ENCODE results near the gene SETD1B. TPM values are rescaled to one million over a fixed set of nuclear protein-coding genes. Genes with fewer than 3 reads are reported as not detected.
"Not testable (repeated sequence)": the region's sequence is repeated elsewhere in the genome, so short reads cannot be mapped to it uniquely, and the experiment has no call there.

Gene SETD1B
- polyA plus RNA-seq, 3 donors: 5.7 to 11.1 (median 10.6) TPM

DNA sequence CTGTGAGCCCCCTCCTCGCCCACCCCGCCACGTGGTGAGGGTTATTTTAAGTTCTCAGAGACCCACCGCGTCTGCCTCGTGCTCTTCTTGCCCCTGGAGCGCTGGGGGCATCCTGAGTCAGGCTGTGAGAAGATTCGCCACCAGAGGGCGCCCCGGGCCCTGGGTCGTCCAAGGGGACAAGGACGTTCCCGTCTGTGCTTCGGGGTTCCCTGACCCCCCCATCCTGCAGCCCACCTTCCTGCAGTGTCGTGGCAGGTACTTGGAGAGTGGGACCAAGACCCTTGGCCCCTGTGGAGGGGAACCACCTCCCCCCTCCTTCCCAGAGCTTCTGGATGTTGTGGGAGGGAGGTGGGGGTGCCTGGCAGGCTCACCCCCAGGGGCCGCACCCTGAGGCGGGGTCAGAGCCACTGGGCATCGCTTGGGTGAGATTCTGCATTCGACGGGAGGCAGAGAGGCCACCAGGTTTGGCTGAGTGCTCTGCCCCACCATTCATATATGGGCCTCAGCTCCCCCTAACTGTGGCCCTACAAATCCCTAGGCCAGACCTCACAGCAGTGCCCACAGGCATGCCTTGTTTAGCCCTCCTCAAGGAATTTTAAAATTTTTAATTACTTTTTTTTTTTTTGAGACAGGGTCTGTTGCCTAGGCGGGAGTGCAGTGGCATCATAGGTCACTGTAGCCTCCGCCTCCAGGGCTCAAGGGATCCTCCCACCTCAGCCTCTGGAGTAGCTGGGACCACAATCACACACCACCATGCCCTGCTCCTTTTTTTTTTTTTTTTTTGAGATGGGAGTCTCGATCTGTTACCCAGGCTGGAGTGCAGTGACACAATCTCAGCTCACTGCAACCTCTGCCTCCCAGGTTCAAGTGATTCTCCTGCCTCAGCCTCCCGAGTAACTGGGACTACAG is 27.4 kb upstream of the SETD1B start:
- H3K27ac ChIP-seq (ENCODE audit: low read depth, low read length): no peak overlapping the region
- 26 to 30% (median 27%) methylated on average over 22 to 24 of the region's 24 CpGs for WGBS, 3 donors

DNA sequence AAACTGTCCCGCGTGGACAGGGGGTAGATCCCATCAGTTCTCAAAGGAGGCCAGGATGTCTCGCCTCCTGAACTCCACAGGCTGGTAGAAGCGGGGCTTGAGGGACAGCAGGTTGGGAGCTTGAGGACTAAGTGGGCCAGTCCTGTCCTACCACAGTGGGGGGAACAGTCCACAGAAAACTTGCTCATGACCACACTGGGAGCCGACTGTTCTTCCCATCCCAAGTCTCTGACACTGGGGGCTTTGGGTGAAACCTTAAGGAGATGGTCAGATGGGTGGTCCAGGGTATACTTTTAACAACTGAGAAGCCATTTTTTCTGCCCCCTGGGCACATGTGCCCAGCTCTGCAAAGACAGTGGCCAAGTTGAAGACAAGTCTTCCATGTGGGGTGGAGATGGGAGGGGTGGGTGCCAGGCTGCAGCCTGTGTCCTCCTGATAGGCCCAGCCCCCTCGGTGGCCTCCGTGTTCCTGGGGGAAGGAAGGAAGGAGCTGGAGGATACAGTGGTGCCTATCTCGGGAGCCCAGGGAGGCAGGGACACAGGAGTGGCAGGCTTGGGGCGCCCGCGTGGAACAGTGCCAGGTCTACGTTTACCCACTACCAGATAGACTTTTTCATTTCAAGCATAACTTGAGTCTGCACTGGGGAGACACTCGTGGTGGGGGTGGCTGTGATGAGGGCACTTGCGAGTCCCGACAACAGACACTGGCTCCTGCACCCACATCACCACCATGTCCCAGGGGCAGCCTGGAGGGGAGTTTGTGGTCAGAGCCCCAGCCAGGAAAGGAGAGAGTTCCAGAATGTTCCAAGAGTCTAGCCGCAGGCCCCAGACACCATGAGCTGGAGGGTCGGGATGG is 25.0 kb upstream of the SETD1B start:
- 75 to 81% (median 77%) methylated on average over 17 of the region's 17 CpGs for WGBS, 3 donors
- no peak overlapping the region for H3K27ac ChIP-seq (ENCODE audit: low read depth, low read length)

DNA sequence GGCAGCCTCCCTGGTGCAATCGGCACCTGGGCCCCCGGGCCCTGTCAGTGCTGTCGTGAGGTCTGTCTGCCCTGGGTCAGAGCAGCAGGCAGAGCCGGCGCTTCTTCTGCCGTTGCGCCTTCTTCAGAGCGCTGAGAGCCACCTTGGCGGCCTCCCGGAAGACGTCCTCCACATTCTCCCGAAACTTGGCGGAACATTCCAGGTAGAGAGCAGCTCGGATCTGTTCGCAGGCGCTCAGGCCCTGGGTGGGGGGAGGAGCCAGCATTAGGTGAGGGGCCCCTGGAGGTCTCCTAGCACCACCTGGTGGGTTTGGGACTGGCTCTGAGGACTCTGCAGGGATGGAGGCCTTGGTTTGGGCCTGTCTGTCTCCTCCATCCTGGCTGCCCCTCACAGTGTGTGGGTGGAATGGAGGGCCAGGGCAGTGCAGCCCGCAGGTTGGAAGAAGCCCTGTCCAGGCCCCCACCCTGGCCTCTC is 24.4 kb upstream of the SETD1B start:
- WGBS, 3 donors: 90 to 94% (median 93%) methylated on average over 17 of the region's 17 CpGs
- no peak overlapping the region for H3K27ac ChIP-seq (ENCODE audit: low read depth, low read length)

DNA sequence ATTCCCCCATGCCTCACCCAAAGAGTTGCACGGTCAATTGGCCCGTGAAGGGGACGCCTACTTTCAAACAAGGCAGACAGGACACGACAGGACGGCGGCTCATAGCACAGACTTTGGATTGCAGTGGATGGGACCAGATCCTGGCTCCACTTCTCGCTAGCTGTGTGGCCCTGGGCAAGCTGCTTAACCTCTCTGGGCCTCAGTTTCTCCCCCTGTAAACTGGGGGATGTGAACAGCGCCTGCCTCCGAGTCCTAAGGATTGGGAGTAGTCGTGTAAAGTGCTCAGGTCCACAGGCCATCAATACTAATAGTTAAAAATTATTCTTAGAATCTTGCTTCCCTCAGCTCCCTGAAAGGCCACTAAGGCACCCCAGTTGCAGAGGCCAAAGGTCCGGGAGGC is 23.4 kb upstream of the SETD1B start:
- H3K27ac ChIP-seq (ENCODE audit: low read depth, low read length): no peak overlapping the region
- WGBS, 3 donors: 87 to 98% (median 96%) methylated on average over 11 of the region's 11 CpGs

DNA sequence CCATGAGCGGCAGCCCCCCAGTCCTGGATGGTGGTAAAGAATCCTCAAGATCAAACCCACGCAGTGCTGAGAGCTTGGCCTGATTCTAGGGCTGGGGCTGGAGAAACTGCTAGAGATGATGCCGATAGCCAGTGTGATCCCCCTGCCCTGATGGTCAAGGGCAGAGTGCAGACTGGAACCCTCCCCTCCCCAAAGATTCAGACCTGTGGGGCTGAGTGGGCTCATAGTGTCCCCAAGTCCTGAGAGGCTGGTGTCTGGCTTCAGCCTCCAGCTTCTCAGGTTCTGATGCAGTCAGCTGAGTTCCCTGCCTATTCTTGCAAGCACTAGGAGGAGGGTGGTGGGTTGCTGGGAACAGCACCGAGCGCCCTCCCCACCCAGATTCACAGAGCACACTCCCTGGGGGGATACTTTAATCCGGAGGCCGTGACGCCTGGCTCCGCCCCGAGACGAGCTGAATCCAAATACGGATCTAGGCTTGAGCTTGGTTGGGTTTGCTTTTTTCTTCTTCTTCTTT is 22.3 kb upstream of the SETD1B start:
- 38 to 70% (median 46%) methylated on average over 12 of the region's 12 CpGs for WGBS, 3 donors
- H3K27ac ChIP-seq (ENCODE audit: low read depth, low read length): no peak overlapping the region

DNA sequence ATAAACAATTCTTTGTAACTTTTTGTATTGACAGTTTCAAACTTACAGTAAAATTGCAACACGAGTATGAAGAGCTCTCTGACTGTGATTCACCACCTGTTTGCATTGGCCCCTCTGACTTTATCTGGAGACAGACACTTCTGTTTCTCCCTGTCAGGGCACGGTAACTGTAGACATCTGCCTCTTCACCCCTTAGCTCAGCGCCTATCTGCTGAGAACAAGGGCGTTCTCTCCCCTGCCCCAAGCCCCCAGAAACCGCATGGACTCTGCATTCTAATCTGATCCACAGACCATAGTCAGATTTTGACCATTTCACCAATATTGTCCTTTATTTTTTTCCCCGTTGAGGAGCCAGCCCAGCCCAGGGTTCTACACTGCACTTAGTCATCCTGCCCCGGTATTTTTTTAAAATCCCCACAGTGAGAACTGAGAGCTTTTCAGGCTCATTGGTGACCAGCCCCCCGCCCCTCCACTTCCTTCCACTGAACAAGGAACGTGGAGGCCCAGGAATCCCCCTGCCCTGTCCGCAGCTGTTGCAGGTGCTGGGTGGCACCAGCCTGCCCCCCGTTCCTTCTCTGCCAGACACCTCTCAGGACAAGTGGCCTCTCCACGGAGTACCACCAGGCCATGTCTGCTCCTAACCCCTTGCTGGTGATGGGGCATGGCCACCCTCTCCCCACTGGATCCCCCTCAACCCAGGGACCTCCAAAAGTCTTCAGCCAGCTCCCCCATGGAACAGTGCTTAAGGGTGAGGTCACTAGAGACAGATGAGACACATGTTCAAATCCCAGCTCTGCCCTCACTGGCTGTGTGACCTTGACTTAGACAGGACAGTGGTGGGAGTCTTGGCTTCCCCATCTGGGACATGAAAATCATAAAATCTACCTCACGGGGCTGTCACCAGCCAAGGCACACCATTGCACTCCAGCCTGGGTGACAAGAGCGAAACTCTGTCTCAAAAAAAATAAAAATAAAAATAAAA is 21.5 kb upstream of the SETD1B start:
- no peak overlapping the region for H3K27ac ChIP-seq (ENCODE audit: low read depth, low read length)
- WGBS, 3 donors: 37 to 59% (median 37%) methylated on average over 14 of the region's 14 CpGs

DNA sequence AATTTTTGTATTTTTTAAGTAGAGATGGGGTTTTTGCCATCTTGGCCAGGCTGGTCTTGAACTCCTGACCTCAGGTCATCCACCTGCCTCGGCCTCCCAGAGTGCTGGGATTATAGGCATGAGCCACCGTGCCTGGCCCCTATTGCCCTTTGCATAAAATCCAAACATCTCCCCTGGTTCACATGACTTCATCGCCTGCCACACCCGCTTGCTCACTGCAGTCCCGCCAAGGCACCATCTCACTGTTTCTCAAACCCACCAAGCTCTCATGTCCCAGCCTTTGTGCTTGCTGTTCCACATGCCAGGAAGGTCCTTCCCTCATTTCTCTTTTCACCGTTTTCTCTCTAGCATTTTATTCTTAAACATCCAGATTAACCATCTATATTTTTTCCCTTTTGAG is 20.0 kb upstream of the SETD1B start:
- WGBS, 3 donors: 59 to 80% (median 69%) methylated on average over 6 of the region's 6 CpGs
- no peak overlapping the region for H3K27ac ChIP-seq (ENCODE audit: low read depth, low read length)

DNA sequence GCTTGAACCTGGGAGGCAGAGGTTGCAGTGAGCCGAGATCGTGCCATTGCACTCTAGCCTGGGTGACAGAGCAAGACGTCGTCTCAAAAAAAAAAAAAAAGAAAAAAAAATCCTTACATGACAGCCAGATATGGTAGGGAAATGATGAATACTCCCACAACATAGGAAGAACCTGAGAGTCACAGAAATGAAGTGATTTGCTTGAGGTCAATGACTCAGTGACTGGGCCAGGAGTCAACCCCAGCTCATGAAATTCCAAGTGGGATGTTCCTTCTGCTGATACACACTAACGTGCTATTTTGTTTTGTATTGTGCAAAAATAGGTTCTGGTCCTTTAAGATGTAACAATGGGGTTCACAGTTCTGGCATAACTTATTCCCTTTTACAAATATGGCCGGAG is 19.3 kb upstream of the SETD1B start:
- WGBS, 3 donors: 42 to 53% (median 46%) methylated on average over 6 of the region's 6 CpGs
- H3K27ac ChIP-seq (ENCODE audit: low read depth, low read length): no peak overlapping the region

DNA sequence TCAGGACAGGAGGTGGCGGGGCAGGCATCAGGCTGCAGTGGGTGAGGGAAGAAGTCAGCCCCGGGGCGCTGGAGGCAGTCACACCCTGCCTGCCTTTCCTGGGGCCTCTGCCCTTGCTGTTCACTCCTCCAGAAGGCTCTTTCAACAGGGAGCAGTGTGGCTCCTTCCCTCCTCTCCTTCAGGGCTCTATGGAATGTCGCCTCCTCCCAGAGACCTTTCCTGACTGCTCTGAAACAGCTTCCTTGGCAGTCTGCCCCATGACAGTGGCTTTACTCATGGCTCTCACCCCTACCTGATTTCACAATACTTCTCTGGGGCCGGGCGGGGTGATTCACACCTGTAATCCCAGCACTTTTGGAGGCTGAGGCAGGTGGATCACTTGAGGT is 17.4 kb upstream of the SETD1B start:
- 40 to 67% (median 51%) methylated on average over 6 of the region's 6 CpGs for WGBS, 3 donors
- H3K27ac ChIP-seq (ENCODE audit: low read depth, low read length): no peak overlapping the region

DNA sequence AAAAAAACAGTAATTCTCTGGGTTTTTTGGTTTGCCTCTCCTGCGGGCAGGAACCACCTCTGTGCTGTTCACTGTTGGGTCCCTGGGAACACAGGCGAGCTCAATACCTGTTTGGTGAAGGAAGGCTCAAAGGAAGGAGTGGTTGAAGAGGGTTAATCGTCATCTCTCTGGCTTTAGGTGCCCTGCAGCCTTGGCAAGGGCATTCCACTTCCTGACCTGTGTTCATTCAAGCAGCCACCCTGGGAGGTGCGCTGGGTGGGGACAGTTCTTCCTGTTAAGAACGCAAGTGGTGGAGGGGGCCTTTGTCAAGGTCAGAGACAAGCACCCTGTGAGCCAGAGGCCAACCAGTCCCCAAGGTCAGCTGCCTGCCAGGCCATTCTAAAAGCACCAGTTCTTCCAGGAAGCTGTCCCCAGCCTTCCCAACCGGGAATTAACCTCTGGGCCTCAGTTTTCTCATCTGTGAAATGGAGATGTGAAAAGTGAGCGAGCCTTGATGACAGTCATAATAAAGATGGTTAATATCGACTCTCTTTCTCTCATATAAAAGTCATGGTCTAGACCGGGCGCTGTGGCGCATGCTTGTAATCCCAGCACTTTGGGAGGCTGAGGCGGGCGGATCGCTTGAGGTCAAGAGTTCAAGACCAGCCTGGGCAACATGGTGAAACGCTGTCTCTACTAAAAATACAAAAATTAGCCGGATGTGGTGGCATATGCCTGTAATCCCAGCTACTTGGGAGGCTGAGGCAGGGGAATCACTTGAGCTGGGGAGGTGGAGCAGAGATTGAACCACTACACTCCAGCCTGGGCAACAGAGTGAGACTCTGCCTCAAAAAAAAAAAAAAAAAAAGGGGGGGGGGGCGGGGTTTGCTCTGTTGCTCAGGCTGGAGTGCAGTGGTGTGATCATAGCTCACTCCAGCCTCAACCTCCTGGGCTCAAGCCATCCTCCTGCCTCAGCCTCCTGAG is 16.5 kb upstream of the SETD1B start:
- H3K27ac ChIP-seq (ENCODE audit: low read depth, low read length): no peak overlapping the region
- 69 to 77% (median 74%) methylated on average over 16 to 17 of the region's 17 CpGs for WGBS, 3 donors

DNA sequence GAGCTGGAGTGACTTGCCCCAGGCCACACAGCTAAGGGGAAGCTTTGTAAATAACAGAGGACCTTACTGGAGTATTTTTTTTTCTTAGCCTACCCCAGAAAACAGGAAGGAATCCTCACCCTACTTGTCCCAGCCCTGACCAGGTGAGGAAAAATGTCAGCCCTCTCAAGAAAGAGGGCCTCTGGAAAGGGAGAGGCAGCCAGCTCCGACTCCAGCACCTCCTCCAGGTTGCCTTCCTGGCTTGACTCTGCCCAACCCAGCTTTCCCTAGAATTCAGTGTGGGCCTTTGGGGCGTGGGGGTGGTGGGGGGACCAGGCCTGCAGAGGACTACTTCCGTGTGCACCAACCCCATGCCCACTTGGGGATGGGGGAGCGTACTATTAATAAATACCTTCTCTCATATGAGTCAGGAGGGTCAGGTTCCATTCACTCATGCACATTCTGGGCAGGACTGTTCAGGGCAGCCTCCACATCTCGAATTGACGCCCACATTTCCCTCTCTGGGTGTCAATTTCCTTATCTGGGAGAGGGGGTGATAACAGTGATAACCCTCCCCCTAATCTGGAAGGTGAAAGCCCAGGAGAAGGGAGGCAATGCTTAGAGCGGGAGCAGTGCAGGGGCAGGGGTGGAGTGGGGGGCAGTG is 15.5 kb upstream of the SETD1B start:
- 64 to 72% (median 66%) methylated on average over 7 of the region's 7 CpGs for WGBS, 3 donors
- H3K27ac ChIP-seq (ENCODE audit: low read depth, low read length): no peak overlapping the region

DNA sequence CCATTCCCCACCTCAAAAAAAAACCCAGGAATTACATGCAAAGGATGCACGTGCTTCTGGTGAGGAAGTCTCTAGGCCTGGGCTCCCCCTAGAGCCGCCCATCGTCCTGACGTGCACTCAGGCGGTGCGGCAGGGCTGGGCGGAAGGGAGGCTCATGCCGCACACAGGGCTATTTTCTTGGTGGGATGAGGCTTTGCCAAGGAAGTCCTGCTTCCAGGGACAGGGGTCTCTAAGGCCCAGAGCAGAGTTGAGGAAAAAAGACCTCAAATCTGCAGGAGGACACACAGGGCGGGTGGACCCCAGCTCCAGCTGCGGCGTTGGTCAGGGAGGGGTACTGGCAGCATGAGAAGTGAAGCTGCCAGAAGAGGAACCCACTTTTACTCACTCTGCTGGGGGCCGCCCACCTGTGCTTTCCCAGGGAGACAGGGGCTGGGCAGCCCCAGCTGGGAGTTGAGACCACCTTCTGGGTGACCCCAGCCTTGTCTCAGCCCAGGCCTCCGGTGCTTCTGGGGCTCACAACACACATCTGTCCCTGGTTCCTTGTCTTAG is 14.5 kb upstream of the SETD1B start:
- WGBS, 3 donors: 24 to 78% (median 51%) methylated on average over 13 of the region's 13 CpGs
- no peak overlapping the region for H3K27ac ChIP-seq (ENCODE audit: low read depth, low read length)

DNA sequence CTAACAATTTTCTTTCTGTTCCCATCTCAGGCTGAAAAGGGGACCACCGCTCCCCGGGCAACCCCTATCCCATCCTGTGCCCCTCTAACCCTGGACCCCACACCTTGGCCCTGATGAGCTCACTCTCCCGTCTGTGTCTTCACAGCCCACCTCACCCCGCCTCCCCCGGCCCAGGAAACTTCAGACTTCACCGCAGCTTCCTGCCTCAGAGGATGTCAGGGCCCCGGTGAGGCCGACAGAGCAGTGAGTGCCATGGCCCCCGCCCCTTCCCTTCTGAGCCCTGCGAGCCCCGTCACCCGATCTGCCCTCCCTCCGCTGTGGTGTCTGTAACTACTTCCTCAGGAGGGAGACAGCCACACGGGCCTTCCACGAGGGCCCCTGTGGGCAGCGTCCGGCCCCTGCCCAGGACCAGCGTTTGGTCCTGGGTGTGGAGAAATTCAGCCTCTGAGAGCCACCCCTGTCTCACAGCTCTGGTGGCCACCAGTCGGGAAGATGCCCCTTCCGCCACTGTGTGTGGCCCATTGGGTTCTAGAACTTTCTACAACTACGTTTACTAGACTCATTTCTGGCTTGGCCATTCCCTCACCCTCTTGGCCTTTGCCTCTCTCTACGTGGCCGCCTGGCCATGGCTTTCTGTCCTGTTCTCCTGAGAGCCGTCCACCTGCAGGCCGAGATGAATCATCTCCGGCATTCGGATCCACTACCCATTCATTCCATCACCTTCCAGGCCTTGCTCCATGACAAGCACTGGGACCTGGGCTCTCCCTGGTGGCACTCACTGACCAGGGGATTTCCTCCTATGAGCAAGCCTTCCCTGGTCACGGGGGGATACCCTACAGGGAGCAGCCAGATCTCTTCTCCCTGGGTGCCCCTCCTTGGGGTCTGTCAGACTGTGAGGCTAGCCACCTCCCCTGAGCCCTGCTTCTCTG is 13.7 kb upstream of the SETD1B start:
- 43 to 72% (median 45%) methylated on average over 28 of the region's 28 CpGs for WGBS, 3 donors
- H3K27ac ChIP-seq (ENCODE audit: low read depth, low read length): no peak overlapping the region

DNA sequence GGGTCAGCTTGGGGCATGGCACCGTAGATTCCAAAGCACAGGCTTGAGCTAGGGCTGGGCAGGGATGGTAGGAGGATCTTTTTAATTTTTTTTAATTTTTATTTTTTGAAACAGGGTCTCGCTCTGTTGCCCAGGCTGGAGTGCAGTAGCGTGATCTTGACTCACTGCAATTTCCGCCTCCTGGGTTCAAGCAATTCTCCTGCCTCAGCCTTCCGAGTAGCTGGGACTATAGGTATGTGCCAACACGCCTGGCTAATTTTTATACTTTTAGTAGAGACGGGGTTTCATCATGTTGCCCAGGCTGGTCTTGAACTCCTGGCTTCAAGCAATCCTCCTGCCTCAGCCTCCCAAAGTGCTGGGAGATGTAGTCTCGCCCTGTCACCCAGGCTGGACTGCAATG is 13.0 kb upstream of the SETD1B start:
- H3K27ac ChIP-seq (ENCODE audit: low read depth, low read length): not testable (repeated sequence)
- WGBS, 3 donors: 85 to 95% (median 92%) methylated on average over 8 of the region's 8 CpGs

Measured in adipose tissue (tissue), 3 donors.